Sciatic nerve (tissue), 2 donors: ENCODE results near the gene NR4A3. TPM values are rescaled to one million over a fixed set of nuclear protein-coding genes. Genes with fewer than 3 reads are reported as not detected.
A peak's percentile ranks its signal among the peaks of the same experiment; 100 is the strongest.
"Not testable (repeated sequence)": the region's sequence is repeated elsewhere in the genome, so short reads cannot be mapped to it uniquely, and the experiment has no call there.

Experiments
- ATAC-seq: fragments of 200-7000 bp; cut with Tn5 transposase; one replicate; pipeline ENCODE4 v1.9.1; 2020; ENCODE audit warnings: mild to moderate bottlenecking, moderate library complexity
- DNase-seq: peaks from one replicate; pipeline ENCODE4 v3.0.0-alpha.2; 2020; ENCODE audit warnings: low spot score
- intact Hi-C: fragments of 100-400 bp; cut with DNase I; formaldehyde crosslinking; loops from one replicate; pipeline ENCODE4 v1.14.2; 2022
- total RNA-seq: library from RNA; stranded (reverse); fragmentation: NEBNext Ultra II Directional; extraction: Animal tissue kit (Norgen Biotek cat#: 25700); gene quantifications from one replicate; pipeline ENCODE4 v1.2.1, GENCODE V29; 2021
- donor health status: DM: no; HTN: no; CAD: no.
- donor health status: DM: no; HTN: no; CAD: no.

The NR4A3 gene
- total RNA-seq, 1 donor from 2014 or later: 42.2 TPM

DNA sequence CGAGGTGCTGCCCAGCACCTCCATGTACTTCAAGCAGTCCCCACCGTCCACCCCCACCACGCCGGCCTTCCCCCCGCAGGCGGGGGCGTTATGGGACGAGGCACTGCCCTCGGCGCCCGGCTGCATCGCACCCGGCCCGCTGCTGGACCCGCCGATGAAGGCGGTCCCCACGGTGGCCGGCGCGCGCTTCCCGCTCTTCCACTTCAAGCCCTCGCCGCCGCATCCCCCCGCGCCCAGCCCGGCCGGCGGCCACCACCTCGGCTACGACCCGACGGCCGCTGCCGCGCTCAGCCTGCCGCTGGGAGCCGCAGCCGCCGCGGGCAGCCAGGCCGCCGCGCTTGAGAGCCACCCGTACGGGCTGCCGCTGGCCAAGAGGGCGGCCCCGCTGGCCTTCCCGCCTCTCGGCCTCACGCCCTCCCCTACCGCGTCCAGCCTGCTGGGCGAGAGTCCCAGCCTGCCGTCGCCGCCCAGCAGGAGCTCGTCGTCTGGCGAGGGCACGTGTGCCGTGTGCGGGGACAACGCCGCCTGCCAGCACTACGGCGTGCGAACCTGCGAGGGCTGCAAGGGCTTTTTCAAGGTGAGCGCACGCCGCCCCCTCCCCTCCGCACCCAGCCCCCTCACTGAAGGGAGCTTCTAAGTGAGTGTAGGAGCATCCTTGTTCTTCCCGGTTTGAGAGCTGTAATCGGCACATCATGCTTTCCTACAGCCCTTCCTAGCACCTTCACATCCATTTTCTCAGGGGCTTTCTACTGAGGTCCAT, 6.9 kb downstream of the NR4A3 start:
- DNase-seq (no peak), ATAC-seq (peak; percentile 46)
- intact Hi-C loops: no loop called here

DNA sequence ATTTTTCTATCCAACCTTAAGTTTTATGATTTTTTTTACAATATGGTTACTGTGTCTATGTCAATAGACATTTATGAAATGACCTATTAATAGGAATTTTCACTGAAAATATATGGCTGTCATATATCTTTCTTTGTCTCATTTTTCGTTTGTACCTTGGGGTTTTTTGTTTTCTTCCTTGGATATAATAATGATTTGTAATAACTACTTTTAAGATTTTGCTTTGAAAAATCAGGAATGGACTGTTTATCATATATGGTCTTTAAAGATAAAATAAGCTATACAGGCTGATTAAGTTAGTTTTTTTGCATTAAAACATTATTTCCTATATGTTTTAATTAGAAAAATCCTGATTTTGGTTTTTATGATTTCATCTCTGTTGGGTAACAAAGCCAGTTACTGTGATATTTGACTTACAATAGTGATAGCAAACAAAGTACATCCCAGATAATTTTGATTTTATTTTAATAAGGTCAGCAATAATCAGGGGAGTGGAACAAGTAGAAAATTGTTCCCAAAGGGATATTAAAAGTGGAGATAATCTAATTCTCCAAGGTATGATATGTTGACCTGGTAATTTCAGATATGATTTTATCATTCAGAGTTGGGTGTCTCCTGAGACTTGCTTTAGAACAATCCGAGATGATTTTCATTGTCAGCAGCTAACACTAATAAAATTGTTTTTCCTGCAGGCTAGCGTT, 10.3 kb downstream of the NR4A3 start:
- intact Hi-C loops: no loop called here
- no peak for DNase-seq
- no peak for ATAC-seq

DNA sequence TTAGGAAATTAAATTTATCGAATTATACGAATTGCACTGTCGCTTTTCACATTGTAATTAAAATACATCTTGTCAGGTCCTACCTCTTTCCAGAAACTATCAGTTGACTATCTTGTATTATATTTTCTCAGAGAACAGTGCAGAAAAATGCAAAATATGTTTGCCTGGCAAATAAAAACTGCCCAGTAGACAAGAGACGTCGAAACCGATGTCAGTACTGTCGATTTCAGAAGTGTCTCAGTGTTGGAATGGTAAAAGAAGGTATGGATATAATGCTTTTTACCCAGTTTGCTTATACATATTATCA, 10.8 kb downstream of the NR4A3 start:
- intact Hi-C loops: no loop called here
- ATAC-seq (no peak), DNase-seq (no peak)

DNA sequence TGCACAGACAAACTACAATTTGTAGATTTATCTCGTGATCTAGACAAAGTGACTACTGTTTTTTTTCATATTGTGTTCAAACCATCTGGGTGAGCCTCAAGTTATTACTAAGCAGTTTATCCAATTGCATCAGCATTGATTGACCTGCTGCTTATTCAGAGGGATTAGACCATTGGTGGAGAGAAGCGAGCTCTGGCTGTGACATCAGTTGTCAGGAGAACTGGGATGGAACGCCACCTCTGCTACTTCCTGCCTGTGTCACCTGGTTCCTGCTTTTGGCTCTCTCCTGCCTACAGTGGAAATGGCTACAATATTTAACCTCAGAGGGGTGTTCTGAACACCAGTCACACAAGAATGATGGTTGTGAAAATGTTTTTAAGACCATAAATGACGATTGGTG, 12.1 kb downstream of the NR4A3 start:
- no peak for ATAC-seq
- intact Hi-C loops: no loop called here
- no peak for DNase-seq

DNA sequence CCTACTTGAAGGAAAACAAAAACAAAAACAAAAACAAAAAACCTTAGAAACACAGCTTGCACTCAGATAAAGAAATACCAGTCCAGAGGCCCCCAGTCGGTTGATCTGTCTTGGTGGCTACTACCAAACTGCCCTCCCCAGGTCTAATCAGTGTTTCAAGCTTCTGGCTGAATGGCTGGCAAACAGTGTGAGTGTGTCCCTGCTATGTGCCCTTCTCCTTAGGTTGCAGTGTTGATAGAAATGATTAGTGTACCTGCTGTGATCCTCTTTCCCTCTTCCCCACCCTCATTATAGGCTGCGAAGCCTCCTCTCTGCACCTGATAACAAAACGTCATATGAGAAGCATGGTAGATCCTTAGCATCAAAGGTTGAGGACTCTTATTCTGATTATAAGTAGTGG, 12.8 kb downstream of the NR4A3 start:
- intact Hi-C loops: no loop called here
- ATAC-seq: no peak
- DNase-seq: no peak

DNA sequence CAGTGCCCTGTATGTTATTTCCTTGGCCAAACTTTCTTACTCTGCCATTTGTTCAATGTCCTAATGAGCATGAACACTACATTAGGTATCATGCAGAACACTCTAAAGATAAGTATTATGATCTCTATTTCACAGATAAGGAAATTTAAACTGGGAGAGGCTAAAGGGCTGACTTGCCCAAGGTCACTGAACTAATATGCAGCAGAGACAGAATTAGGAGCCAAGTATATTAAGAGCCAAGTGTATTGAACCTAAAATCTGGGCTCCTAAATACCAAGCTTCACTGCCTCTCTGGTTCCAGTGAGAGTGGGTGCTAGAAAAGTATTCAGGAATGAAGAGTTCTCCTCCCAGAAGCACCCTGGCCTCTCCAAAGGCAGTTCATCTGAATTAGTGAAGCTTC, 13.5 kb downstream of the NR4A3 start:
- DNase-seq (no peak), ATAC-seq (no peak)
- intact Hi-C loops: no loop called here

DNA sequence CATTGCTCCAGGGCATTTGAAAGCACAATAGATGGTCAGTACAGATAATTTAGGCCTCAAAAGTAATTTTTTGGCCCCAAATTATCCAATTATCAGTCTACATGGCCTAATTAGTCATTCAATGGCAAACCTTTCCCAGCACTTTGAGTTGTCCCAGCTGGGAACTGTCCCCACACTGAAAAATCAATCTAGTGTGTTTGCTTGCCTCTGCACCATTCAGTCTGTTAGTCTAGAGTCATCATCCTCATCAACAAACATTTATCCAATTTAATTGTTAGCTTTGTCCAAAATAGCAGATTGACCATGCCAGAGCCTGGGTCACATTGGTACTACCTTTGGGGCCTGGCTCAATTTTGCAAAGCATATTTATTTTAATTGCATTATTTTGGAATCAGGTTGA, 13.9 kb downstream of the NR4A3 start:
- ATAC-seq (no peak), DNase-seq (no peak)
- intact Hi-C loops: no loop called here

DNA sequence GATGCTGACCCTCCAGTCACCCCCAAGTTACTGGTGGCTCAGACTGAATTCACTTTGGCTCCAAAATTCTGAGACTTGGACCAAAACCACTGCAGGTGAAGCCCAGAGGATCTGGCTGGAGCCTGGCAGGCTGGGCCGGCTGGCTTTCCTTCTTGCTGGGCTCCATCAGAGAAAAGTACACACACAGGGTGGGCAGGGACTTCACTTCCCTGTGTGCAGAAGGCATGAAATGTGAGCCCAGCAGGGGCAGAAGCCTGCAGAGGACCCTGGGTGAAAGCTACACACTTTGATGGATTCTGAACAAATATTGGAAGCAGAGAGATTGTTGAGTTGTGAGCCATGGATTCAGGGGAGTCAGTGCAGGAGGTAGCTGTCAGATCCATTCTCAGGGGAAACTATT, 18.4 kb downstream of the NR4A3 start:
- ATAC-seq: no peak
- DNase-seq: no peak
- intact Hi-C loops: no loop called here

DNA sequence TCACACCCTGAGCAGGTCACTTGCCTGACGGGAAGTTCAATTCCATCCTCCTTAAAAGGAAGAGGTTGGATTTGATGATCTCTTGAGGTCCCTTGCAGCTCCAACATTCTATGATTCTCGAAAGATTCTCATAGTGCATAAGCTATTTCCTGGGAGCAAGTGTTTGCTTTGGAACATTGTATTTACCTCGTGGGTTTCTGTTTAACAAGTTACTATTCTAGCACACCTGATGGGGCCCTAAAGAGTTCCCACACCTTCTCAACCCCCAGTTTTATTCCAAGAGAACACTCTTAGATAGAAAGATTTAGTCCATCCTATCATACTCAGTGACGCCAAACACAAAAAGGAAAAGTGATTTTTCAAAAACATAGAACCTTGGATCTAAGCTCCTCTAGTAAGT, 23.4 kb downstream of the NR4A3 start:
- no peak for DNase-seq
- intact Hi-C loops: no loop called here
- no peak for ATAC-seq

DNA sequence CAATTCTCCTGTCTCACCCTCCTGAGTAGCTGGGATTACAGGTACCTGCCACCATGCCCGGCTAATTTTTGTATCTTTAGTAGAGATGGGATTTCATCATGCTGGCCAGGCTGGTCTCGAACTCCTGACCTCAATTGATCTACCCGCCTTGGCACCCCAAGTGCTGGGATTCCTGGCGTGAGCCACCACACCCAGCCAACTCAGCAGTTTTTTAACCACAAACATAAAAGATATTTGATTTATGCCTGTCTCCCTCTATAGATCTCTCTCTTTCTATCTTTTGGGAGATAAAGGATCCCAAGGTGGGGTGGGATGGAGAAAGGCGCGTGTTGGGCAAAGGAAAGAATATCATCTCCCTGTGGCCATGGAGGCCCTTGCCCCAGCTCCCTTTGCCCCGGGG, 26.8 kb downstream of the NR4A3 start:
- ATAC-seq (no peak), DNase-seq (no peak)
- intact Hi-C loops: no loop called here

DNA sequence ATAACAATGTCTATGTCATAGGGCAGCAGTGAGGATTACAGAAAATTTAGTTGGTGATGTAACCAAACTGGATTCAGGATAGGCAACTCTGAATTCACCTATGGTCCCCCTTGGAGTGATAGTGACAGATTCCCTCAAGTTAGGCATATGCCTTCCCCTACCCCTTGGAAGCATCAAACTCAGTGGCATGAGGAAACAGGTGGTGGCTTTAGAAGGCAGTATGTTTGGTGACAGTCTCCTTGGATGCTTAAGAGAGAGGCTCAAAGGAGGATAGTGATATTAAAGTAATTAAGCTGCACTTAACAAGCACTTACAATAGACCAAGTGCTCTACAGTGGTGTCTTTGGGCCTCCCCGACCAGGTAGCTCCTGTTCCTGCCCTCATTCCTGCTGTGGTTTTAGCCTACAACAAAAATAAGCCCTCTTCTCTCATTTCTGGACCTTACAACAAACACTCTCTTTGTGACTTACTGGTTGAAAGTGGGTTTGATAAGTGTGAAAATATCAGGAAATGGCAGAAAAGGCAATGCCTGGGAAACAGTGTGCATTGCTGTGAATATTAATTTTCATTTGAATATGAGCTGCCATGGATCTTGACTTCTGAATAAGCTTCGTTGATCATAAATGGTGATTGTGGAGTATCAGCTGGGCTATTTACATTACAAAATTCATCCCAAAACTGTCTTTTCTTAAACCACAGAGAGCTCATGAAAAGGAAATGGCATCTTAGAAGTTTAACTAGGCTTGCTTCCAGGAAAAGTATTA, 29.2 kb downstream of the NR4A3 start:
- ATAC-seq (no peak), DNase-seq (no peak)
- intact Hi-C loops: no loop called here

DNA sequence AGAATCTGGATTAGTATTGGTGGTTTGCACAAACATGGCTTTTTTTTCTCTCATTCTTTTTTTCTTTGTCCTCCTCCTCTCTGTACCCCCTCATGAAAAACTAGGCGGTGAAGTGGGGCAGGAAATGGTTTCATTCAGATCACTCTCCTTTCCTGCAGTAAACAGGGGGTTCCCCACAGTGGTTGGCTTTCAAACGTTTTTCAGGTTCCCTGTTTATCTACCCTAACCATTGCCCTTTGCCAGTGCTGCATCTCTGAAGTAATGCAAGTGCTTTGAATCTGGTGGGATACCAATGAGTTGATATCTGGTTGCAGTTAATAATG, 29.8 kb downstream of the NR4A3 start:
- no peak for ATAC-seq
- no peak for DNase-seq
- intact Hi-C loops: no loop called here

DNA sequence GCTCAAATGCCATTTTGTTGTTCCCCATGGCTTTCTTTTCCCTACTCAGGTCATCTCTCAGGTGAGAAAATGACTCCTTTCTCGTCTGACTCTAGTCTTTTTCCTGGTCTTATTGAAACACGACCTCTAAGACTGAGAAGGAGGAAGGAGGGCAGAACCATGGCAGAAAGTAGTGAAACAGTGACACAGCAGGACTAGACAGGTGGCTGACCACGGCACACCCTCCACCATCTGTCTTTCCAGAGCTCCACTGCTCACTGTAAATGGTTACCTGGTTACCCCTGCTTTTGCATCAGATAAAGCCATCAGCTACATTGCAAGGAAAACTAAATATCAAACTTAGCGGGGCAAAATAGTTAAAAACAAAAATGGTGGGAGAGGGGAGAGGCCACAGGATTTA, 30.9 kb downstream of the NR4A3 start:
- DNase-seq: no peak
- intact Hi-C loops: no loop called here
- ATAC-seq: no peak

DNA sequence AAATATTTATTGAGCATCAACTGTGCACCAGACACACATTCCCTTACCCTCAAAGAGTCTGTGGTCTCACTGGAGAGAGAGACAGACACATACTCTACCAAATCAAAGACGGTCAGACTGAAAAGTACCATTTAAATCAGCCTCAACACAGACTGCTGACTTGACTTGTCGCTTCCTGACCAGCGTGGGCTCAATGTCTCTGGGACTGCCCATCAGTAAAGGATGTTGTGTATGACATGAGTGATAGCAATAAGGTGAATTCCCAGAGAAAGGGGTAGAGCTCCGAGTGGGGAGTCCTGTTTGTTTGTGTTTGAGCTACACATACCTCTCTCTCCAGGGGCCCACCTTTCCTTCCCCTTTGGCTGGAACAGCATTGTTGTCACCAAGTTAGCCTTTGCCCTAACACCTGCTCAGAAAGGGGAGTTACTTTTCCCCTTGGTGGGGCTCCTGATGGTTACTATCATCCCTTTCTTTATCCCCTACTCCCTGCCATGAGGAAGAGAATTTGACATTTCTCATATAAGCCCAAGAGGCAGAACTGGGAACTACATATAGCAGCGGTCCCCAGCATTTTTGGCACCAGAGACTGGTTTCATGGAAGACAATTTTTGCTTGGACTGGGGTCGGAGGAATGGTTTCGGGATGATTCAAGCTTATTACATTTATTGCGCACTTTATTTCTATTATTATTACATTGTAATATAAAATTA, 33.9 kb downstream of the NR4A3 start:
- intact Hi-C loops: no loop called here
- DNase-seq: no peak

DNA sequence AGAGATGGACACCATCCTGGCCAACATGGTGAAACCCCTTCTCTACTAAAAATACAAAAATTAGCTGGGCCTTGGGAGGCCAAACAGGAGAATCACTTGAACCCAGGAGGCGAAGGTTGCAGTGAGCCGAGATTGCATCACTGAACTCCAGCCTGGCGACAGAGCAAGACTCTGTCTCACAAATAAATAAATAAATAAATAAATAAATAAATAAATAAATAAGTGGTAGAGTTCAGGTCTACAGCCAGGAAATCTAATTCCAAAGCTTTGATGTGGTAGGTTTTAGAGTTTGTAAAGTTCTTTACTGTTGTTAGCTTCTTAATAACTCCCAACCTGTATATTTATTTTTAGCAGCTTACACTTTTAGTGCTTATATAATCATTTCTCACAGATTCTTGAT, 35.9 kb downstream of the NR4A3 start:
- DNase-seq, intact Hi-C loops, ATAC-seq: not testable (repeated sequence)

More for the DNA sequence above, 33.9 kb downstream of the NR4A3 start:
- no peak for ATAC-seq

DNA sequence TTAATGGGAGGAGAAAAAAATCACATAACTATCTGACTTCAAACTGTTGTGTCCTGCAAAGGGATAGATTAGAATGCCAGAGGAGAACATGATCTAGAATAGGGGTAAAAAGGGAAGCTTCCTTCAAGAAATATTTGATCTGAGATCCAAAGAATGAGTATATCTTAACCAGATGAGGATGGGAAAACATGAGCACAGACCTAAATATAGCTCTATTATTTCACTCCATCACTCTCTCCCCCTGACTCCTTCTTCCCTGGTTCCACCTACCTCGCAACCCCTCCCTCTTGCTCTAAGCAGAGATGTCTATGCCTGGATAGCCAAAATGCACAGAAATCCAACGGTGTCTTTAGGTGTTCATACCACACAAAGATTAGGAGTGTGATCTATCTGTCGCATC, 36.4 kb downstream of the NR4A3 start:
- intact Hi-C loops: no loop called here
- no peak for ATAC-seq
- DNase-seq: no peak

DNA sequence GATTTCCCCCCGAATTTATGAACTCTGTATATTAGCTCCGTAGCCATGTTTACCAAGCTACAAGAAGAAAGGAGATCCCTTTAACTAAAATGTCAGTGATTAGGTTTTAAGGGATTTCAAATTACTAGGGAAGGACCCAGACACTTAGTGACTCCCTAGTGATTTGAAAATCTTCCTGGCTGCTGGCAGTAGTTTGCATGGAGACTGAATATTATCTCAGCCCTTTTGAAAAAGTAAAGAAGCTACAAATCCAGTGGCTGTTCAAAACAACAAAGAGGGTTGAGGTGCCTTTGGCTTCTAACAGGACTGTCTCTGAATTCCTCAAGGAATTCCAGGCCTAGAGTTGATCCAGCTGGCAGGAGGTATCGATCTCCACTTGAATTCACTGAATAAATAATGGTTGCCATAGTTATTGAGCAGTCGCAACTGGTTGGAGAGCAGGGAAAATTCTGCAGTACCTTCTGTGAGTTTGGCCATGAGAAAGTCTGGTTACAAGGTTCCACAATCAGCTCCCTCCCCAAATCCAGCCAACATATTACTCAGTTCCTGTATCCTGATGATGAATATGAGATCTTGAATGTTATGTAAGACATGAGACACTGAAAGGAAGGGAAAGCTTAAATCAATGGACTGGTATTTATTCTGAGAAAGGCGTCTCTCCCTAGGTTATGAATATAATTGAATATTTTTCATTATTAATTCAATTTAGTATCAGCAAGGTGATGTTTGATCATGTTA, 37.7 kb downstream of the NR4A3 start:
- DNase-seq: no peak
- intact Hi-C loops: no loop called here
- no peak for ATAC-seq

DNA sequence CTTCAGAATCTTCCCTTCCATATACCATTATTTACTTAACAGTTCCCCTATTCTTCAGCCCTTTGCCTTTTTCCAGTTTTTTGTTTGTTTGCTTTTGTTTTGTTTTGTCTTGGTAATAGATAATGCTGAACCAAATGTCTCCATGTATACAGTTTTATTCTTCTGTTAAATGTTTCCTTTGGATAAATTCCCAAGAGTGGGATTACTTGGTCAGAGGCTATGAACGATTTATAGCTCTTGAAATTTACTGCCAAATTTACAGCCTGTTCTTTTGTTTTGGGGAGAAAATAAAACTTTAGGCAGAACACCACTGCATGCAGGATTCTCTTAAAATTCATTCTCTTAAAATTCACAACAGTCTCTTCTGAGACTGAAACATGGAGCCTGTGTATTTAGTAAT, 38.6 kb downstream of the NR4A3 start:
- intact Hi-C loops: no loop called here
- DNase-seq (no peak), ATAC-seq (no peak)

DNA sequence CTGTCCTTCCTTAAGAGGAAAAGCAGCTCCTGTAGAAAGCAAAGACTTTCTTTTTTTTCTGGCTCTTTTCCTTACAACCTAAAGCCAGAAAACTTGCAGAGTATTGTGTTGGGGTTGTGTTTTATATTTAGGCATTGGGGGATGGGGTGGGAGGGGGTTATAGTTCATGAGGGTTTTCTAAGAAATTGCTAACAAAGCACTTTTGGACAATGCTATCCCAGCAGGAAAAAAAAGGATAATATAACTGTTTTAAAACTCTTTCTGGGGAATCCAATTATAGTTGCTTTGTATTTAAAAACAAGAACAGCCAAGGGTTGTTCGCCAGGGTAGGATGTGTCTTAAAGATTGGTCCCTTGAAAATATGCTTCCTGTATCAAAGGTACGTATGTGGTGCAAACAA, 42.3 kb downstream of the NR4A3 start:
- intact Hi-C loops: no loop called here
- ATAC-seq (no peak), DNase-seq (no peak)
